ENCODE results near the gene COMT. TPM values are rescaled to one million over a fixed set of nuclear protein-coding genes. Genes with fewer than 3 reads are reported as not detected.

The COMT gene
- total RNA-seq, 2 donors from 2014 or later: 39.7 to 113 TPM

DNA sequence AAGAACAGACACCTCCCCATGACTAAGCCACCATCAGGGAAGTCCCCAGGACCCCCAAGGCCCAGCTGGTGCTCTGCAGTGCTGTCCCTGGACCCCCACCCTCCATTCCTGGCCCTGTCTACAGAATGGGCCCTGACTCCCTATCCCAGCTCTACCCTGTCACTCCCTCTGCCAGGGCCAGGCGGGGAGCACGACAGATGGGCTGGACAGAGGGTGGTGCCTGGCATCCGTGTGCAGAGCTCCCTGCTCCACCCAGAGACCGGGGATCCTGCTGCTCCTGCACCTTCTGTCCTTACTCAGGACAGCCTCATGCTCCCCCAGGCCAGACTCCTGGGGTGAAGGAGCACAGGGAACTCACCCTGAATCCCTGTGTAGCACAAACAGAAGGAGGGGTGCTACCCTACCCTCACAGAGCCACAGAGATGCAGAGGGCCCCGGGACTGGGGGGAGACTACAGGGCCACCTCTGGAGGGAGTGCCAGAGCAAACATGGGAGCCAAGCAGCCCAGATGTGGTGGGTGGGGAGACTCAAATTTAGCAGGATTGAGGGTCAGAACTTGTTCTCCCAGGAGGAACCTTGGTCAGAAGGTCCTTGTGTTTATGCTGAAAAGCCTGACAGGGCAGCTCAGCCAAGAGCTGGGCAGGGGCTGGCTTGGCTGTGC lies 73.1 kb downstream of the COMT start:
- ATAC-seq (no peak), DNase-seq (ENCODE audit: low spot score in 2 of 2) (no peak)
- Mint-ChIP-seq H3K27ac (peak overlapping the region in 1 of 2 donors; percentile 24), H3K36me3 (no peaks in the 10 kb centered on the region), H3K9me3 (no peaks in the 10 kb centered on the region)

DNA sequence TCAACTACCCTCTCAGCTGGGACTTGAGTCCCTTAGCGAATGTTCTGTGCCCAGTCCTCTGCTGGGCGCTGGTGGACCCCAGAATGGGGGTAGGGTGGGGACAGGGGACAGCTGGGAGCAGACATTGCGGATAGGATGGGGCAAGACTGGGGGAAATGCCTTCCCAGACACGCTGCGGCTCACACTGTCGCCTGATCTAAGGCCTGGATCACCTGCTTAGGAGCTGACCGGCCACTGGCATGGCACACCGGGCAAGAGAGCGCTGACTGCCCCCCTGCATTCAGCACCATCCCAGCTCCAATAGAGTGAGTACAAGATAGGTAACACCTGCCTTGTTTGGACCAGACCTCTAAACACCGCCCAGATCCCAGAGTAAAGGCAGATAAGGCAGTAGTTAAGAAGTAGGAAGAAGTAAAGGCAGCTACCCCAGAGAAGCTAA lies 73.6 kb downstream of the COMT start:
- H3K27ac Mint-ChIP-seq: no peak overlapping the region
- H3K36me3 Mint-ChIP-seq: no peaks in the 10 kb centered on the region
- no peaks in the 10 kb centered on the region for H3K9me3 Mint-ChIP-seq
- ATAC-seq (no peak), DNase-seq (ENCODE audit: low spot score in 2 of 2) (no peak)

DNA sequence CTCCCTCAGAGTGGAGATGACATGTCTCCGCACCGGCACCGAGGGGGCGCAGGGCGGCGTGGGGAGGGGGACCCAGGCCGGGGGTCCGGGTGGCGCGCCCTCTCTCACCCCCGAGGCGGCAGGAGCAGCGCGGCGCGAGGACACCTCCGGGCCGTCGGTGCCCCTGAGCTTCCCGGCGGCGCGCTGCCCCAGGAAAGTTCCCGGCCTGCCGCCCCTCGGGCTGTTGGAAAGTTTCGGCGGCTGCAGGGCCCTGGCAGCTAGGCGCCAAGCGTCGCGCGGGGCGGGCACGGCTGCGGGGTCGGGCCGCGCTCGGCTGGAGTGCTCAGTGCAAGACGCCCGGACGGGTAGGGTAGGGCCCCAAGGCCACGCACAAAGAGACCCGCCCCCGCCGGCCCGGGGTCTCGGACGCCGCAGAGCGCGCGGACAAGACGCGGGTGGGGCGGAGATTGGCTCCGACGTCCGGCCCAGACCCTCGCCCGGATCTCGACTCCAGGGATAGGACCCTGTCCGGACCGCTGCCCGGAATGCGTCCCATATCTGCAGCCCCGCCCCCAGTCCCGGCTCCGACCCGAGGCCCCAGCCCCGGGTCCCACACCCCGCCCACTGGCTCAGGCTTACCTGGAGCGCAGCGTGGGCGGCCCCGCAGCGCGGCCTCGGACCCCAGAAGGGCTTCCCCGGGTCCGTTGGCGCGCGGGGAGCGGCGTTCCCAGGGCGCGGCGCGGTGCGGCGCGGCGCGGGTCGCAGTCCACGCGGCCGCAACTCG lies 74.6 kb downstream of the COMT start:
- ATAC-seq (no peak), DNase-seq (ENCODE audit: low spot score in 2 of 2) (no peak)
- Mint-ChIP-seq H3K36me3 (peaks cover 0 to 1% of the 10 kb centered on the region in 2 donors), H3K27ac (no peak overlapping the region), H3K9me3 (no peaks in the 10 kb centered on the region)

DNA sequence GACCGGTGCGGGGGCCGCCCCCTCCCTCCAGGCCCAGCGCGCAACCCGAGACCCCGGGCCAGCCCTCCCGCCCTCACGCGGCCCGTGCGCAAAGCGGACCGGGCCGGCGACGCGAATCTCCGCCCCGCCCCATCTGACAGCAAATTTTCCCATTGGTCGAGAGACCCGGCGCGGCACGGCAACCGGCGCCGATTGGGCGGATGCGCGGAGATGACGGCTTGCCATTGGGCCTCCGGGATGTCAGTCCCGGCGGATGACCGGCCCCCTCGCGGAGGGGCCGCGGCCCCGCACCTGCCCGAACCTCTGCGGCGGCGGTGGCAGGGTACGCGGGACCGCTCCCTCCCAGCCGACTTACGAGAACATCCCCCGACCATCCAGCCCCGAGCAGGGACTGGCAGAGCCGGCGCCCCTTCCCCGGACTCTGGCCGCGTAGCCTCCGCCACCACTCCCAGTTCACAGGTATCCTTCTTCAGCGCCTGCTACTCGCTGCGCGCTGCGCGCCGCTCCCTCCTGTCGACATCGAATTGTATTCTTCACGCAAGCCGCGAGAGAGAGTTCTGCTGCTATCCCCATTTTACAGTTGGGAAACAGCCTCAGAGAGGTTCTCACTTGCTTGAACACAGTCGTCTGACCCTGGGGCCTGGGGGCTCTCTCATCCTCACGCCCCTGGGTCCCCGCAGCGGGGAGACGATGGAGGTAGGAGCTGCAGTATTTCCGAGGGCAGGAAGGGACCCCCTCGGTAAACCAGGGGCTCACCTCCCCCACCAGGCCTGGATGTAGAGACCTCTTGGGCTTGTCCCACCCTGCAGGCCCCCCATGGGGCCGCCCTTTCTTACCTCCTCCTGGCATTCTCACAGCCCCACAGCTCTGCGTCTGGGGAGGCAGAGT lies 75.4 kb downstream of the COMT start, which contains the start of gene ARVCF:
Gene ARVCF (minus strand): TSS at position 90 of the 888 bp plus-strand sequence. CDS start 26,029 bp downstream, outside the sequence.
- DNase-seq (ENCODE audit: low spot score in 2 of 2): peak; percentile 92 to 96
- peak; percentile 64 to 72 for ATAC-seq
- H3K27ac Mint-ChIP-seq: no peak within 1 kb of the TSS
- H3K36me3 Mint-ChIP-seq: peaks cover 0 to 9% of the 10 kb centered on the region in 2 donors
- no peaks in the 10 kb centered on the region for H3K9me3 Mint-ChIP-seq

DNA sequence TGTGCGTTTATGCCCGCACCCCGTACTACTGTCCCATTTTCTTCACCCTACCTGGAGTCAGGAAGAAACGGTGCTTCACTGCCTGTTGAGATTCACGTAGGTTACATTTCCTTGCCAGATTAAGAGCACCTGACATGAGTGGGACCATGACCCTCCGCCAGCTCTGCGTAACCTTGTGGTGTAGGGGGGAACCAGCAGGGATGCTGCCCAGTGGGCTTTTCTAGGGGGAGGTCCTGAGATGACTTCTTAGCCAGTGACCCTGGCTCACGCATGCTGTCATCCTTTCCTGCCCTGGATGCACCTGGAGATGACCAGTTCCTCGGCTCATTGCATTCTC lies 76.0 kb downstream of the COMT start:
- Mint-ChIP-seq H3K9me3 (no peaks in the 10 kb centered on the region), H3K27ac (no peak overlapping the region), H3K36me3 (peaks cover 0 to 10% of the 10 kb centered on the region in 2 donors)
- ATAC-seq (no peak), DNase-seq (ENCODE audit: low spot score in 2 of 2) (no peak)

DNA sequence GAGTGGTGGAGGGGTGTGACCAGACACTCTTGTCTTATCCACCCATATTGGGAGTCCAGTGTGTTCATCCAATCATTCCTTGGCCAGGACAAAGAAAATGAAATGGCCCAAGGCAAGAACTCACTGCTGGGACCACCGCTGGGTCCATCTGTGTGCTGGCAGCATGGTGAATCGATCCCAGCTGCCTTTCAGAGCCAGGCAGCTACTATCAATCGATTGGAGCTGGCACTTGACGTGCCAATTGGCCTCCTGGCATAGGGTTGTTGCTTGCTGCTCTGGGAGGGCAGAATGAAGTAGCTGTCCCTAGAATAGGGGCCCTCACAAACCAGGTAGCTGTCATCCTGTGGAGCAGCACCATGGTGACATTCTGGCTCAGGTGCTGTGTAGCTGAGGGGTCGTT lies 76.4 kb downstream of the COMT start:
- Mint-ChIP-seq H3K27ac (no peak overlapping the region), H3K36me3 (peaks cover 0 to 10% of the 10 kb centered on the region in 2 donors), H3K9me3 (no peaks in the 10 kb centered on the region)
- DNase-seq (ENCODE audit: low spot score in 2 of 2) (no peak), ATAC-seq (no peak)

Other genes with a start within 250 kb of the COMT start
- 1 to 10 TPM in 1 of 2 donors, under 1 TPM in 1; 0.41 to 1.2 TPM for gene SEPTIN5, start 227.3 kb upstream of the COMT start, total RNA-seq
- gene GP1BB, start 218.2 kb upstream of the COMT start, total RNA-seq: not detected
- gene TBX1, start 181.0 kb upstream of the COMT start, total RNA-seq: not detected
- gene GNB1L, start 86.9 kb upstream of the COMT start, total RNA-seq: 10 to 100 TPM in 1 of 2 donors, 1 to 10 TPM in 1; 9.6 to 13.4 TPM
- gene RTL10, start 86.9 kb upstream of the COMT start, total RNA-seq: 10 to 100 TPM; 12.1 to 20.1 TPM
- 10 to 100 TPM in 1 of 2 donors, 1 to 10 TPM in 1; 4.6 to 33.0 TPM for gene TXNRD2, start within 50 bp of the COMT start, total RNA-seq
- 1 to 10 TPM; 1.9 to 4.3 TPM for gene ARVCF, start 75.1 kb downstream of the COMT start, total RNA-seq
- gene TANGO2, start 79.3 kb downstream of the COMT start, total RNA-seq: 10 to 100 TPM; 19.1 to 19.3 TPM
- 10 to 100 TPM; 37.0 to 66.7 TPM for gene DGCR8, start 138.5 kb downstream of the COMT start, total RNA-seq
- gene RANBP1, start 174.3 kb downstream of the COMT start, total RNA-seq: 100 to 1,000 TPM; 295 to 349 TPM
- 10 to 100 TPM; 79.9 to 93.9 TPM for gene TRMT2A, start 175.5 kb downstream of the COMT start, total RNA-seq
- gene ZDHHC8, start 190.0 kb downstream of the COMT start, total RNA-seq: 10 to 100 TPM; 17.6 to 55.4 TPM
- gene CCDC188, start 209.3 kb downstream of the COMT start, total RNA-seq: not detected